ENCODE data around the gene ARMH2.
"Not testable (repeated sequence)": the region's sequence is repeated elsewhere in the genome, so short reads cannot be mapped to it uniquely, and the experiment has no call there.

The ARMH2 gene

GRCh38 chr6:24761851-24762250 is 36.9 kb downstream of the ARMH2 start:
- DNase-seq: no peak

- DNase-seq: no peak
These were observed 37.4 kb downstream of the ARMH2 start for GRCh38 chr6:24761193-24761835.

GRCh38 chr6:24760210-24760609 is 38.5 kb downstream of the ARMH2 start:
- no peak for DNase-seq

GRCh38 chr6:24759718-24760117 is 39.0 kb downstream of the ARMH2 start:
- DNase-seq: no peak

GRCh38 chr6:24757611-24758010 is 41.1 kb downstream of the ARMH2 start:
- DNase-seq: no peak

- DNase-seq: no peak
These were observed 43.4 kb downstream of the ARMH2 start for GRCh38 chr6:24755279-24755678.

GRCh38 chr6:24754378-24754777 is 44.3 kb downstream of the ARMH2 start:
- not testable (repeated sequence) for DNase-seq

- no peak for DNase-seq
These were observed 45.2 kb downstream of the ARMH2 start for GRCh38 chr6:24753545-24753944.

- DNase-seq: no peak
These were observed 45.7 kb downstream of the ARMH2 start for GRCh38 chr6:24752917-24753492.

GRCh38 chr6:24752503-24752902 is 46.2 kb downstream of the ARMH2 start:
- no peak for DNase-seq

GRCh38 chr6:24750878-24751277 is 47.8 kb downstream of the ARMH2 start:
- not testable (repeated sequence) for DNase-seq

- DNase-seq: no peak
These were observed 49.4 kb downstream of the ARMH2 start for GRCh38 chr6:24749297-24749696.

All from stimulated activated CD4-positive, alpha-beta T cell treated with anti-CD3 and anti-CD28 coated beads, Interleukin-12 subunit alpha, Interleukin-12 subunit beta, amount 100 ng/mL, for 4 hours (primary cell).